Pulmonary artery endothelial cell (primary cell): ENCODE results near the gene PRAME. TPM values are rescaled to one million over a fixed set of nuclear protein-coding genes. Genes with fewer than 3 reads are reported as not detected.
A peak's percentile ranks its signal among the peaks of the same experiment; 100 is the strongest.
"Not testable (repeated sequence)": the region's sequence is repeated elsewhere in the genome, so short reads cannot be mapped to it uniquely, and the experiment has no call there.

Source experiments
- DNase-seq: peaks from one replicate; pipeline ENCODE4 v3.0.0-alpha.2; 2011; ENCODE audit warnings: low read depth, low spot score
- total RNA-seq: library from RNA; depleted of rRNA; stranded (reverse); fragments of >200 nt; gene quantifications from 2 replicates; pipeline ENCODE4 v1.2.3, GENCODE V29; 2014

PRAME gene
- total RNA-seq: not detected in 2 replicates

GRCh38 chr22:22558972-22559603 is at the start of gene PRAME:
TSS of gene PRAME (minus strand) at chr22:22559265. CDS start at chr22:22556832, 2,433 bp downstream.
- no peak for DNase-seq

- not testable (repeated sequence) for DNase-seq
Observed at GRCh38 chr22:22608022-22608421, 49.0 kb upstream of the PRAME start.

- DNase-seq: no peak
Observed at GRCh38 chr22:22605074-22605404, 46.0 kb upstream of the PRAME start.

- DNase-seq: no peak
Observed at GRCh38 chr22:22604326-22605073, 45.4 kb upstream of the PRAME start.

GRCh38 chr22:22603470-22603947 is 44.4 kb upstream of the PRAME start:
- DNase-seq: no peak

GRCh38 chr22:22600531-22601261 is 41.6 kb upstream of the PRAME start:
- DNase-seq: no peak

- DNase-seq: no peak
Observed at GRCh38 chr22:22599248-22599647, 40.2 kb upstream of the PRAME start.

- DNase-seq: no peak
Observed at GRCh38 chr22:22598144-22598543, 39.1 kb upstream of the PRAME start.

- DNase-seq: no peak
Observed at GRCh38 chr22:22595001-22595835, 36.2 kb upstream of the PRAME start.

GRCh38 chr22:22593964-22594656 is 35.0 kb upstream of the PRAME start:
- DNase-seq: peak; percentile 13

GRCh38 chr22:22593250-22593649 is 34.2 kb upstream of the PRAME start:
- DNase-seq: no peak

GRCh38 chr22:22591348-22592299 is 32.6 kb upstream of the PRAME start:
- no peak for DNase-seq

GRCh38 chr22:22590136-22590891 is 31.2 kb upstream of the PRAME start:
- no peak for DNase-seq

- DNase-seq: no peak
Observed at GRCh38 chr22:22588485-22589164, 29.6 kb upstream of the PRAME start.

- no peak for DNase-seq
Observed at GRCh38 chr22:22587577-22588188, 28.6 kb upstream of the PRAME start.

GRCh38 chr22:22584722-22585121 is 25.7 kb upstream of the PRAME start:
- DNase-seq: no peak

GRCh38 chr22:22583030-22583429 is 24.0 kb upstream of the PRAME start:
- no peak for DNase-seq

- DNase-seq: not testable (repeated sequence)
Observed at GRCh38 chr22:22581524-22581923, 22.5 kb upstream of the PRAME start.
